Measurements from ENCODE around the gene ATP11B. TPM values are rescaled to one million over a fixed set of nuclear protein-coding genes. Genes with fewer than 3 reads are reported as not detected.
A peak's percentile ranks its signal among the peaks of the same experiment; 100 is the strongest.
"Not testable (repeated sequence)": the region's sequence is repeated elsewhere in the genome, so short reads cannot be mapped to it uniquely, and the experiment has no call there.

The ATP11B gene
- total and polyA plus RNA-seq, 4 experiments from 2014 or later, result 37.1 to 130 (median 85.7) TPM

DNA sequence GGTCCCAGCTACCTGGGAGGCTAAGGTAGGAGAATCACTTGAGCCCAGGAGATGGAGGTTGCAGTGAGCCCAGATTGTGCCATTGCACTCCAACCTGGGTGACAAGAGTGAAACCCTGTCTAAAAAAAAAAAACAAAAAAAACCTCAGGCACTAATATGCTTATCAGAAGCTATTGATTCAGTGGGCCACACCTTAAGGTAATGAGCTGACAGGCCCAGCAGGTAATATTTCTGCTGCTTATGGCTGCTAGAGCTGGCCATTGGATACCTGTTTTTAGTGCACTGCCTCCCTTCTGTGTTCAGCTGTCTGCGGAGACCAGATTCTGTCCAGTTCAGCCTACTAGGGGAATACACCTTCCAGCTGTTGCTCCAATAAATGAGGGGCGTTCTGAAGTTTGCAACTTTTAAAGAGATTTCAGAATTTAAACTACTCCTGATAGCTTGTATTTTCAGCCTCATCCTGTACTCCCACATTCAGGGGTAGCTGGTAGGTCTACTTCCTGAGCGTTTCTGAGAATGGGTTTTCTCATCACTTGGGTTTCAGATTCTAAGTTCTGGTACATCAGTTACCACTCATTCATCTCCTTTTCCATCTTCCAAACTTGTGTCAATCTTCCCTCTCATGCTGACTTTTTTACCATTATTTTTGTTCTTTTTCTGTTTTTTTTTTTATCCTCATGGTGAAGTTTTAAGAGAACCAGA is 69.0 kb downstream of the ATP11B start:
- Mint-ChIP-seq H3K27ac (no peak overlapping the region), H3K36me3 (peaks cover 23 to 56% of the 10 kb centered on the region in 2 donors), H3K4me3 (no peak overlapping the region), H3K27me3 (no peaks in the 10 kb centered on the region), H3K9me3 (no peaks in the 10 kb centered on the region), H3K4me1 (peaks cover 2 to 12% (median 4%) of the 10 kb centered on the region in 4 donors)
- no peaks in the 10 kb centered on the region for H3K27me3 ChIP-seq (ENCODE audit: insufficient read depth, low read length)
- H3K4me1 ChIP-seq (ENCODE audit: insufficient read depth, low read length), result no peaks in the 10 kb centered on the region
- ChIA-PET CTCF (ENCODE audit: partially characterized antibody) (interaction anchor here (0.7 to 1.3 kb wide), 2 partner anchors 47 to 123 kb away, joined by 3 read pairs; no protein-coding TSS in a partner anchor), POLR2A (ENCODE audit: partially characterized antibody) (no interaction called here)
- no peak overlapping the region for H3K4me3 ChIP-seq (ENCODE audit: low read length in 2 of 2)
- intact Hi-C loops (cut with micrococcal nuclease), result no loop called here
- no peaks in the 10 kb centered on the region for H3K9me3 ChIP-seq (ENCODE audit: control insufficient read depth in 1 of 2, low read length in 2 of 2)
- no peak for DNase-seq
- H3K27ac ChIP-seq (ENCODE audit: low read depth, low read length), result no peak overlapping the region
- H3K36me3 ChIP-seq (ENCODE audit: insufficient read depth, low read length), result peaks cover 10% of the 10 kb centered on the region

DNA sequence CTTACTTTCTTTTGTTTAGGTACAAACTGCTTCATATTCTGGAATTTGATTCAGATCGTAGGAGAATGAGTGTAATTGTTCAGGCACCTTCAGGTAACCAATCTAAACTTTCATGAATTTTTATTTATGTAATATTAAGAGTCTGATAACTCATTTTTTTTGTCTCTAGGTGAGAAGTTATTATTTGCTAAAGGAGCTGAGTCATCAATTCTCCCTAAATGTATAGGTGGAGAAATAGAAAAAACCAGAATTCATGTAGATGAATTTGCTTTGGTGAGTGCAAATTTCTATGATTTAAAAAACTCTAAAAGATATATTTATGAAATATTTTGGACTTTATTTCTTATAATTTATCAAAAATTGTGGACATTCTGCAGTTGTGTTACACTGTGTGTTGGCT is 75.8 kb downstream of the ATP11B start:
- H3K27ac Mint-ChIP-seq, result no peak overlapping the region
- ChIA-PET POLR2A (ENCODE audit: partially characterized antibody) (interaction anchor here (0.6 kb wide), 1 partner anchor 81 kb away, joined by 3 read pairs; no protein-coding TSS in a partner anchor), CTCF (ENCODE audit: partially characterized antibody) (no interaction called here)
- no peaks in the 10 kb centered on the region for H3K27me3 ChIP-seq (ENCODE audit: insufficient read depth, low read length)
- H3K36me3 Mint-ChIP-seq, result peaks cover 45 to 61% of the 10 kb centered on the region in 2 donors
- no peak for DNase-seq
- H3K9me3 Mint-ChIP-seq, result no peaks in the 10 kb centered on the region
- H3K27ac ChIP-seq (ENCODE audit: low read depth, low read length), result no peak overlapping the region
- H3K4me1 ChIP-seq (ENCODE audit: insufficient read depth, low read length), result no peaks in the 10 kb centered on the region
- H3K4me1 Mint-ChIP-seq, result peaks cover 0 to 2% (median under 1%) of the 10 kb centered on the region in 4 donors
- H3K27me3 Mint-ChIP-seq, result no peaks in the 10 kb centered on the region
- peaks cover 29% of the 10 kb centered on the region for H3K36me3 ChIP-seq (ENCODE audit: insufficient read depth, low read length)
- no peak overlapping the region for H3K4me3 Mint-ChIP-seq
- intact Hi-C loops (cut with micrococcal nuclease), result no loop called here
- no peaks in the 10 kb centered on the region for H3K9me3 ChIP-seq (ENCODE audit: control insufficient read depth in 1 of 2, low read length in 2 of 2)
- H3K4me3 ChIP-seq (ENCODE audit: low read length in 2 of 2), result no peak overlapping the region

DNA sequence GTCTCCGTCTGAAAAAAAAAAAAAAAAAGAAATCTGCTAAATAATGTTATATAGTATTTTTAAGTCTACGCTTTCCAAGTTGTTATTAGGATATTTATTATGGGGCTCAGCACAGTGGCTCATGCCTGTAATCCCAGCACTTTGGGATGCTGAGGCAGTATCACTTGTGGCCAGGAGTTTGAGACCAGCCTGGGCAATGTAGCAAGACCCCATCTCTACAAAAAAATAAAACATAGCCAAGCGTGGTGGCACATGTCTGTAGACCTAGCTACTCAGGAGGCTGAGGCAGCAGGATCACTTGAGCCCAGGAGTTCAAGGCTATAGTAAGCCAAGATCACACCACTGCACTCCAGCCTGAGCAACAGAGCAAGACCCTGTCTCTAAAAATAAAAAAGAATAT is 77.6 kb downstream of the ATP11B start:
- H3K27me3 ChIP-seq (ENCODE audit: insufficient read depth, low read length); H3K9me3 Mint-ChIP-seq; DNase-seq; CTCF ChIA-PET (ENCODE audit: partially characterized antibody); H3K4me3 Mint-ChIP-seq; H3K27me3 Mint-ChIP-seq; H3K27ac ChIP-seq (ENCODE audit: low read depth, low read length); POLR2A ChIA-PET (ENCODE audit: partially characterized antibody); H3K9me3 ChIP-seq (ENCODE audit: control insufficient read depth in 1 of 2, low read length in 2 of 2); H3K4me3 ChIP-seq (ENCODE audit: low read length in 2 of 2); H3K4me1 ChIP-seq (ENCODE audit: insufficient read depth, low read length); H3K27ac Mint-ChIP-seq; intact Hi-C loops (cut with micrococcal nuclease); H3K4me1 Mint-ChIP-seq: not testable (repeated sequence)
- H3K36me3 Mint-ChIP-seq, result peaks cover 52 to 62% of the 10 kb centered on the region in 2 donors
- peaks cover 33% of the 10 kb centered on the region for H3K36me3 ChIP-seq (ENCODE audit: insufficient read depth, low read length)

DNA sequence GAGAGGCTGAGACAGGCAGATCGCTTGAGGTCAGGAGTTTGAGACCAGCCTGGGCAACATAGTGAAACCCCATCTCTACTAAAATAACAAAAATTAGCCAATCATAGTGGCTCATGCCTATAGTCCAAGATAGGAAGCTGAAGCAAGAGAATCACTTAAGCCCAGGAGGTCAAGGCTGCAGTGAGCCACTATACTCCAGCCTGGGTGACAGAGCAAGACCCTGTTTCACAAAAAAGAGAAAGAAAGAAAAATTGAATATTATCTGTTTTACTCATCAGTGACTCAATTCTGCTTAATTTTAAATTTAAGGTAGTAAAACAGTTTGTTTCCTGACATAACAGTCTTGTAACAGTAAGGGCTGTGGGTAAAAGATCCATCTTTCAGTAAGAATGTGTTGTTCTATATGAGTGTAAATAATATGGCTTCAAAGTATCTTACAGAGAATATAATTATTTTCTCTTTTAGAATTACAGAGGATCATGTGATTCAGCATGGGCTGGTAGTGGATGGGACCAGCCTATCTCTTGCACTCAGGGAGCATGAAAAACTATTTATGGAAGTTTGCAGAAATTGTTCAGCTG is 85.8 kb downstream of the ATP11B start:
- H3K27me3 ChIP-seq (ENCODE audit: insufficient read depth, low read length), result no peaks in the 10 kb centered on the region
- ChIA-PET POLR2A (ENCODE audit: partially characterized antibody) (no interaction called here), CTCF (ENCODE audit: partially characterized antibody) (no interaction called here)
- H3K4me1 Mint-ChIP-seq, result peaks cover 0 to 1% (median 0%) of the 10 kb centered on the region in 4 donors
- intact Hi-C loops (cut with micrococcal nuclease), result no loop called here
- no peaks in the 10 kb centered on the region for H3K27me3 Mint-ChIP-seq
- H3K4me3 ChIP-seq (ENCODE audit: low read length in 2 of 2), result no peak overlapping the region
- H3K27ac ChIP-seq (ENCODE audit: low read depth, low read length), result no peak overlapping the region
- peaks cover 27% of the 10 kb centered on the region for H3K36me3 ChIP-seq (ENCODE audit: insufficient read depth, low read length)
- H3K9me3 ChIP-seq (ENCODE audit: control insufficient read depth in 1 of 2, low read length in 2 of 2), result no peaks in the 10 kb centered on the region
- H3K36me3 Mint-ChIP-seq, result peaks cover 24 to 57% of the 10 kb centered on the region in 2 donors
- H3K27ac Mint-ChIP-seq, result peak overlapping the region in 2 of 7 donors; percentile 4 to 51
- no peak for DNase-seq
- no peaks in the 10 kb centered on the region for H3K4me1 ChIP-seq (ENCODE audit: insufficient read depth, low read length)
- H3K4me3 Mint-ChIP-seq, result no peak overlapping the region
- H3K9me3 Mint-ChIP-seq, result no peaks in the 10 kb centered on the region

DNA sequence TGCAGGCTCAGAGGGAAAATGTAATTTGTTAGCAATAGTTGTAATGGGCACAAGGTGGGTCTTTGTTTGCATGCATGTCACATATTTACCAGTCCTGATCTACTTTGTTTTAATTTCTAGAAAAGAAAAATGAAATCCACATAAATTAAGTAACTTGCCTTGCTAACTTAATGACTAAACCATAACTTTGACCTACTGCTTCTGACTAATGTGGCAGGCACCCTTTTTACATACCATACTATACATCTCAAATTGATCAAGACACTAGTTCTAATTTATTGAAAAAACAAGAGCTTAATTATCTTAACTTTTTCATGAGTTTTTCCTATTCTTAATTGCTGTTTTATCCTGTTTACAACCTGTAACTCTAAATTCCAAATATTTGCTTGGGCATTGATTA is 93.2 kb downstream of the ATP11B start:
- H3K4me3 ChIP-seq (ENCODE audit: low read length in 2 of 2), result no peak overlapping the region
- POLR2A ChIA-PET (ENCODE audit: partially characterized antibody), result no interaction called here
- no peak for DNase-seq
- H3K27me3 ChIP-seq (ENCODE audit: insufficient read depth, low read length), result no peaks in the 10 kb centered on the region
- Mint-ChIP-seq H3K27ac (peak overlapping the region in 3 of 7 donors; percentile 2 to 73 (median 65)), H3K9me3 (peaks cover 0 to 2% (median 0%) of the 10 kb centered on the region in 8 donors), H3K27me3 (no peaks in the 10 kb centered on the region), H3K4me1 (no peaks in the 10 kb centered on the region), H3K4me3 (no peak overlapping the region), H3K36me3 (peaks cover 28 to 56% of the 10 kb centered on the region in 2 donors)
- intact Hi-C loops (cut with micrococcal nuclease), result no loop called here
- CTCF ChIA-PET (ENCODE audit: partially characterized antibody), result no interaction called here
- no peak overlapping the region for H3K27ac ChIP-seq (ENCODE audit: low read depth, low read length)
- H3K4me1 ChIP-seq (ENCODE audit: insufficient read depth, low read length), result no peaks in the 10 kb centered on the region
- H3K36me3 ChIP-seq (ENCODE audit: insufficient read depth, low read length), result peaks cover 17% of the 10 kb centered on the region
- no peaks in the 10 kb centered on the region for H3K9me3 ChIP-seq (ENCODE audit: control insufficient read depth in 1 of 2, low read length in 2 of 2)

DNA sequence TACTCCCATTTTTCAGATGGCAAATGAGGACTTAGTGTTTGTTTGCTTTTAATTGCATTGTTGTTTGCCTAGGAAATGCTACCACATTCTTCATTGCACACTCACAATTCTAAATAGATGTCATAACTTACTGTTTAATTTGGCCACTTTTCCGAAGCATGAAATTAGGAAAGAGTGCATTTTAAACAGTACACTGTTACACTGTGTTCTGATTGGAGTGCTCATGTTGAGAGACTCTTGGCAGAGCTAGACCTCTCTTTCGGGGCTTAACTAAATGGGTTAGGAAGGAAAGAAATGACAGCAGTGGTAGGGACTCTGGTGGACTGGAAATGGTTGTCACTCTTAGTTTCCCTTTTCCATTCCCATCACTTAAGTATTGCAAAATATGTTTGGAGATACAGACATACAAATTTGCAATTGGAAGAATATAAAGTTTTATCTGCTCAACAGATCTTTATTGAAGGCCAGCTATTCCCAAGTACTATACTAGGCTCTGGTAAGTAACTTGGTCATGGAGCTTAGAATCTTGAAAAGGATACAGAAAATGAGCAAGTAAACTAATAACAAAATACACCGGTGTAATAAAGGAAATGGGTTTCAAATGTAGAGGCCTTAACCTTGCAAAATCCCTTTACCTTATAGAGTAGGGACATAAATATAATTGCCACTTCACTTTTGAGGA is 96.8 kb downstream of the ATP11B start:
- H3K4me1 ChIP-seq (ENCODE audit: insufficient read depth, low read length), result no peaks in the 10 kb centered on the region
- intact Hi-C loops (cut with micrococcal nuclease), result no loop called here
- no peak overlapping the region for H3K4me3 ChIP-seq (ENCODE audit: low read length in 2 of 2)
- Mint-ChIP-seq H3K27me3 (no peaks in the 10 kb centered on the region), H3K4me1 (peaks cover 0 to 7% (median 1%) of the 10 kb centered on the region in 4 donors), H3K9me3 (peaks cover 0 to 2% (median 0%) of the 10 kb centered on the region in 8 donors), H3K27ac (no peak overlapping the region), H3K36me3 (peaks cover 38 to 70% of the 10 kb centered on the region in 2 donors), H3K4me3 (no peak overlapping the region)
- H3K27ac ChIP-seq (ENCODE audit: low read depth, low read length), result no peak overlapping the region
- H3K9me3 ChIP-seq (ENCODE audit: control insufficient read depth in 1 of 2, low read length in 2 of 2), result no peaks in the 10 kb centered on the region
- H3K27me3 ChIP-seq (ENCODE audit: insufficient read depth, low read length), result no peaks in the 10 kb centered on the region
- no peak for DNase-seq
- ChIA-PET POLR2A (ENCODE audit: partially characterized antibody) (no interaction called here), CTCF (ENCODE audit: partially characterized antibody) (no interaction called here)
- peaks cover 13% of the 10 kb centered on the region for H3K36me3 ChIP-seq (ENCODE audit: insufficient read depth, low read length)

DNA sequence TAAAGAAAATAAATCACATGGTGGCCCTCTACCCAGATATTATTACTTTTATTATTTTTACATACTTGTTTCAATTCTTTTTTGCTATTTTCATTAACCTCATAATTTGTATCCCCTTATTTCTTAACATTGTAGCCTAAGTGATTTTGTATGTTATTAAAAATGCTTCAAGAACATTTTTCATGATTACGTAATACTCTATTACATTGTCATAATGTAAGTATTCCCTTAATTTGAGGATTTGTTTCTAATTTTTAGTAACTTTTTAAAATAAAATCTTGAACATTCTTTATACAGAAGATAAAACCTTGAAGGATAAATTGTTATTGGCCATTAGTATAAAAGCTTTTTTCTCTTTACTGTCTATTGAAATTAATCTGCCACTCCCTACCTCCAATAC is 98.1 kb downstream of the ATP11B start:
- intact Hi-C loops (cut with micrococcal nuclease), result no loop called here

More for the DNA sequence above, 98.1 kb downstream of the ATP11B start:
- Histone ChIP-seq H3K36me3 (ENCODE audit: insufficient read depth, low read length) (peaks cover 22% of the 10 kb centered on the region), H3K27ac (ENCODE audit: low read depth, low read length) (no peak overlapping the region), H3K4me3 (ENCODE audit: low read length in 2 of 2) (no peak overlapping the region), H3K9me3 (ENCODE audit: control insufficient read depth in 1 of 2, low read length in 2 of 2) (no peaks in the 10 kb centered on the region), H3K27me3 (ENCODE audit: insufficient read depth, low read length) (no peaks in the 10 kb centered on the region), H3K4me1 (ENCODE audit: insufficient read depth, low read length) (no peaks in the 10 kb centered on the region)
- Mint-ChIP-seq H3K4me1 (peaks cover 0 to 7% (median 1%) of the 10 kb centered on the region in 4 donors), H3K27me3 (no peaks in the 10 kb centered on the region), H3K36me3 (peaks cover 48 to 73% of the 10 kb centered on the region in 2 donors), H3K27ac (no peak overlapping the region), H3K4me3 (no peak overlapping the region), H3K9me3 (peaks cover 0 to 2% (median 0%) of the 10 kb centered on the region in 8 donors)
- CTCF ChIA-PET (ENCODE audit: partially characterized antibody), result no interaction called here
- DNase-seq, result no peak
- POLR2A ChIA-PET (ENCODE audit: partially characterized antibody), result no interaction called here

All from CD4-positive, alpha-beta memory T cell (primary cell).